ENCODE data around the gene PTPRQ.
"Not testable (repeated sequence)": the region's sequence is repeated elsewhere in the genome, so short reads cannot be mapped to it uniquely, and the experiment has no call there.

The PTPRQ gene

DNA sequence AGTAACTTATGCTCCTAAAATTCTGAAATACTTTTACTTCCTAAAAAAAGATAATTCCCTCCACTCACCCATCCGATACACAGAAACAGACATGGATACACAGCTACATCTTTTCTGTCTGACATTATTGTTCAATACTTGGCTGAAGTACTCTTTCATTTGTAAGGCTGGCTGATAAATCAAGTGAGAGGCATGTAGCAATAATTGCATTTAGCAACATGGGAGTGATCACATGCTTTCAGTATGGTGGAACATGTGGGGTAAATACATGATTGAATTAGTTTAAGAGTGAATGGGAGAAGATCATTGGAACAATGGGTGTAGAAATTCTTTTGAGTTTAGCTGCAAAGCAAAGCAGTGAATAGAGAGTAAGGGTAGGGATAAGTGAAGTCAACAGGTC is 25.6 kb downstream of the PTPRQ start:
- in situ Hi-C loops (cut with HindIII; ENCODE audit: low sequenced_read_pairs) = no loop called here

DNA sequence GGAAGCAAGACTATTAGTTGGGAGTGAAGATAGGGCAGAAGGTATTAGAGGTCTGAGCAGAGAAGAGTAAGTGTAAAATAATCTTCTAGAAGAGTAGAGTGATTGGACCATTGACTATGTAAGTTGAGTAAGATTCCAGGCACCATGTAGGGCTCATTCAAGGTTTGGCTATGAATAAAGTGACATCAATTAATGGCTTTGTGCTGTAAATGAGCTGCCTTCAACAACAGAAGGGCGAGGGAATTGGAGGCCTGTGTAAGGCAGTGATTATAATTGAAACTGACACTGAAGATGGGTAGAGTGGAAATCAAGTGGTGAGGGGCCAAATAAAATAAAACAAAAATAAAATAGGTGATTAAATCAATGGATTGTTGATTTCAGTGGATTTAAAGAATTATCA is 26.4 kb downstream of the PTPRQ start:
- in situ Hi-C loops (cut with HindIII; ENCODE audit: low sequenced_read_pairs) = no loop called here

GRCh38 chr12:80472236-80472635 is 28.2 kb downstream of the PTPRQ start:
- in situ Hi-C loops (cut with HindIII; ENCODE audit: low sequenced_read_pairs) = no loop called here

DNA sequence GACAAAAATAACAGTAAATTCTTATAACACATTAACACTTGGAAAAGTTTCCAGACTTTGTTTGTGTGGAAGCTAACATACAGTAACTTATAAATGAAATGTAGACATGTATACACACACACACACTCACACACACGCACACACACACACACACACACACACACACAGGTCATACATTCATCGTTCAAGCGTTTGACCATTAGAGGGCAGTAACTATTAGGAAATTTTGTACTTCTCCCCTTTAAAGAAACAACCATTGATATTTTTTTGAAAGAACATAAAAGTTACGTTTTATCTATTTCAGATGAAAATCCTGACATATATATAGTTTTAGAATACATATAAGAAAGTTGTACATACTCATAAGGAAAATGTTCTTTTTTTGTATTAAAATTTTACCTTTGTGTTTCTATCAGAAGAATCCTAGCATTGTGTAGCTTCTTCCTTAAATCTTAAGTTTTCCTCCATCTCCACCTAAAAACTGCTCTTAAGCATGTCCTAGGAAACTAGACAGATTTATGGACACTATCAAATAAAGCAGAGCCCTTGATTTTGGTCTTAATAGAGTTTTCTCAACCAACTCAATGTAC is 29.0 kb downstream of the PTPRQ start:
- in situ Hi-C loops (cut with HindIII; ENCODE audit: low sequenced_read_pairs) = no loop called here

GRCh38 chr12:80477521-80478145 is 33.6 kb downstream of the PTPRQ start:
- in situ Hi-C loops (cut with HindIII; ENCODE audit: low sequenced_read_pairs) = not testable (repeated sequence)

DNA sequence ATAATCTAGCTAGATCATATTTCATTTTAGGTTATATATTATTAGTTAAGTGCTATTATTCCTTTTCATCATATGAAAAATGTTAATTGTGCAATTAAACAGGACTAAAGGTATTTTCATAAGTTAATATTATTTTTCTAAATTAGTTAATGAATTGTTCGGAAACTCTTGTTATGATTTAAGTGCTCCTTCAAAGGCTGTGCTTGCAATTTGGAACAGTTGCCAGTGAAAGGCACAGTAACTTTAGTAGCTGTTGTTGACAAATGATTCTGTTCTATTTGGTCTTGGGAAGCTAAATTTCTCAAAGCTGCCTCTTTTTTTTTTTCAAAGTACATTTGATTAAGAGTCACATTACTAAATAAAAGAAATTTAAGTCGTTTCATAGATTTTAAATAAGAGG is 40.7 kb downstream of the PTPRQ start:
- in situ Hi-C loops (cut with HindIII; ENCODE audit: low sequenced_read_pairs) = loop anchor here (5.0 kb wide), 1 partner anchor 32 kb away; no protein-coding TSS in a partner anchor

DNA sequence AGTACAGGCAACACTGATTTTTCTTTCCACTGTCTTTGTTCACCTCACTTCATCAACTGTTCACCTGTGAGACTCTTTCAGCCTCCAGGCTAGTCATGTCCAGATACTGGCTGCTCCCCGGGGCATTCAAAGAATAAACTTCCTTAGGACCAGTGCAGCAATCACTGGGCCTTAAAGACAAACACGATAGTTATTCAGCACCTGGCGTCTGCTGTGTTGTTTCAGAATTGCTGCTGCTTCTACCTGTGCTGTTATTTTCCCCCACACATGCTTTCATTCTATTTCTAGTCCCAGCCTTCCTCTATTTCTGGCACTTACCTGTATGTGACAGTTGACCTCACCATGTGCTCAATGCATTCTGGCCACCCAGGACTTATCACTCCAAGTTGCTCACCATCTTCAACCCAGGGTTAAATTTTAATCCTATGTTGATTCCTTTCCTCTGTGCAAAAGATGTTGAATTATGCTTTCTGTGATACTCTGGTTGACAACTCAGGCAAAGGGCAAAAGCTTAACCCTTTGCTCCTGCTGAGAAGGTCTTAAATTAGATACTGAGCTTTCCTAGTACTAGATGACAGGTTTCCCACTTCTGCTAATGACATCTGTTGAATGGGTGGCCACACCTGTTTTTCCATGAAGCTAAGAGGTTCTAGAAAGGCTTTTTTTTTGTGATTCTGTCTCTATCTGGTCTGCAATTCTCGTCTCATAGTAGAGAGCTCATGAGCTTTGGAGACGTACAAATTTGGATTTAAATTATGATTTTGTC is 41.4 kb downstream of the PTPRQ start:
- in situ Hi-C loops (cut with HindIII; ENCODE audit: low sequenced_read_pairs) = loop anchor here (5.0 kb wide), 1 partner anchor 33 kb away; no protein-coding TSS in a partner anchor

GRCh38 chr12:80490329-80490728 is 46.3 kb downstream of the PTPRQ start:
- in situ Hi-C loops (cut with HindIII; ENCODE audit: low sequenced_read_pairs) = no loop called here

DNA sequence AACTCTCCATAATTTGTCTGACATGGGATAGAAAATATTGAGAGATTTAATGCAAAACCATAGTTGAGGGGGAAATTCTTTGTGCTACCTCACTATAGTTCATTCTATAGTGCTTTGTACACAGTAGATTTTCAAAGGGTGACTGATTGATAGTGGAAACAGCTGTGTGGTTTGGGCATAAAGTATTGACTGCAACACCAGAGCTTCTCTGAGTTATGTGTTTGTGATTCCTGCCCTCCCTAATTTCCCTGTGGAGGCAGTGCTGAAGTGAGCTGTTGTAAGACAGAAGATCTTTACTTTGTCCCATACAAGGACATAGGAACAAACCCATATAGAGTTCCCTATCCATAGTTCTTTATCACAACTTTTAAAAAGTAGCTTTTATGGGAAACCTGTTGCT is 47.1 kb downstream of the PTPRQ start:
- in situ Hi-C loops (cut with HindIII; ENCODE audit: low sequenced_read_pairs) = no loop called here

DNA sequence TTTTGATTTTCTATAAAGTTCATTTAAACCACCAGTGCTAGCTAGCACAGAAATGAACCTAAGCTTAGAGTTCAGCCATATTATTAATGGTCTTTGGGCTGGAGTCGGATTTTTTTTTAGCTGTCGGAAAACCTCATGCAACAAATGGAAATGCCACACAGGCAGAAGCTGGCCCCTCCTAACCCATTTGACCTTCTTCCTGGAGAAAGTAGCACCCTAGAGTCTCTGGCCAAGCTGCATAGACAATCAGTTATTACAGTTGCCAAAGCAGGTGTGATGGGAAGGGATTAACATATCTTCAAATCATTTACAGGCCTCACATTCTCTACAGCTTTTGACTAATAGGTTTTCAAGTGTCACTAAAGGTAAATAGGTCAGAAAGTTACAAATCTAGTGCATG is 49.4 kb downstream of the PTPRQ start:
- in situ Hi-C loops (cut with HindIII; ENCODE audit: low sequenced_read_pairs) = no loop called here

DNA sequence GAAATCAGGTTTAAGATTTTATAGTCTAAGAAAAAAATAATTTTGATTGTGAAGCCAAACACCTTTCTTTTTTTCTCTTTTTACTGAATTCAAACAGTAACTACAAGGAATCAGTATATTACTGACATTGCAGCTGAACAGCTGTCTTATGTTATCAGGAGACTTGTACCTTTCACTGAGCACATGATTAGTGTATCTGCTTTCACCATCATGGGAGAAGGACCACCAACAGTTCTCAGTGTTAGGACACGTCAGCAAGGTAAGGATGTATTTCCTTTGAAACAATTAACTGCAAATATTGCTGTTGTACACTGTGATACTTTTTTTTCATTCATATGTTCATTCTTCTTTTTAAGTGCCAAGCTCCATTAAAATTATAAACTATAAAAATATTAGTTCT is 50.8 kb downstream of the PTPRQ start:
- in situ Hi-C loops (cut with HindIII; ENCODE audit: low sequenced_read_pairs) = no loop called here

DNA sequence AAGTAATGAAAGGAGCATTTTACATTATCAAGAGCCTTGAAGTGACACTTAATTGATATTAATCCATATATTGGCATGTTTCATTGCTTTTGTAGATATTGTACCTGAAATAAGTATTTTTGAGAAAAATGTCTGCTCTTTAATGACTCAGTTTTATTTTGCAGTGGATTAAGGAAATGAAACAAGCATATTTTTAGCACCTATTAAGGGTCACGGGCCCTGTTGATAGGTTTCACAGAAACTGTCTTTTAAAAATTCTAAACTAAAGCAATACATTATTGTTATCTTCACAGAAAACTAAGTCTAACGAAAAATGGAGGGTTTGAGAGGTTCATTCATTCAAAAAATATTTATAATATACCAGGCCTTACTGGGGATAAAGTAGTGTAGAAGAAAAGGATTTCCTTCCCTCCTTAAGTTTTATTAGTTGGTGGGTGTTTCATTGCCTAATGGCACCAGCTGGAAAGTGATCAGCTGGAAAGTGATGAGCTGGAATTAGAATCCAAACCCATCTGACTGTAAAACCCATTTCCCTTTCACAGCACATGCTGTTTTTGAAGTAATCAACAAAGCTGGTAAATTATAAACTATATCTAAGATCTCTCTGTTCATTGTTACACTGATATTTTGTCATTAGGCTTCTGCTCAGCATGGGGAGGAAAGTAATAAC is 54.2 kb downstream of the PTPRQ start:
- in situ Hi-C loops (cut with HindIII; ENCODE audit: low sequenced_read_pairs) = no loop called here

DNA sequence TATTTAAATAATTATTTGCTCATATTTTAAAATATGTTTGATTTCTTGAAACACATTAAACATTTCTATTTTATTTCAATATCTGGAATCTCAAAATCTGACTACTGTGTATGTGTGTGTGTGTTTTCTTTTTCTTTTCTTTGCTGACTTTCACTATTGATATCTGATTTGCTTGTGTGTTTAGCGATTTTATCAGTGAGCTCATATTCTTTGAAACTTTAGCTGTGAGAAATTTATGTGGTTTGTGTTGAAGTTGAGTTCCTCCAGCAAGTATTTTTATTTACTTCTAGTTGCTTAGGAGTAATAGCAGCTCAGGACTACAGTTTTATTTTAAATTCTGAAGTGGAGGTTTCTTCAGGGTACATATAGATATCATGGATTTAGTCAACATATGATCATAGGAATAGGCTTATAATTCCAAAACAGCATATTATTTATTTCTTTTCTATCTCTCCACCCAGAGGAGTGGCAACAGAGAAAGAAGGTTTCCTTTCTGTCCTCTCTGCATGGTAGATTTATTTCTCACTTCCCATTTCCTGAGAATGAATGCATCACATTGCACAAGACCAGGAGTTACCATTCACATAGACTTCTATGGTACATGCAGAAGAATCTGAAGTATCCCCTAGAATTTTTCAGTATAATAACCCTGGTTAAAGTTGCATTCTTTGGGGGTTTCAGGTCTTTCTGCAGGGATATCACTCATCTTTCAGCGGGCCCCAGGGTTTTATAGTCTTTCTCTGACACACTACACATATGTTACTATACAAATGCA is 60.5 kb downstream of the PTPRQ start:
- in situ Hi-C loops (cut with HindIII; ENCODE audit: low sequenced_read_pairs) = no loop called here

- in situ Hi-C loops (cut with HindIII; ENCODE audit: low sequenced_read_pairs) = no loop called here
Measured at GRCh38 chr12:80509781-80510556, 65.9 kb downstream of the PTPRQ start.

DNA sequence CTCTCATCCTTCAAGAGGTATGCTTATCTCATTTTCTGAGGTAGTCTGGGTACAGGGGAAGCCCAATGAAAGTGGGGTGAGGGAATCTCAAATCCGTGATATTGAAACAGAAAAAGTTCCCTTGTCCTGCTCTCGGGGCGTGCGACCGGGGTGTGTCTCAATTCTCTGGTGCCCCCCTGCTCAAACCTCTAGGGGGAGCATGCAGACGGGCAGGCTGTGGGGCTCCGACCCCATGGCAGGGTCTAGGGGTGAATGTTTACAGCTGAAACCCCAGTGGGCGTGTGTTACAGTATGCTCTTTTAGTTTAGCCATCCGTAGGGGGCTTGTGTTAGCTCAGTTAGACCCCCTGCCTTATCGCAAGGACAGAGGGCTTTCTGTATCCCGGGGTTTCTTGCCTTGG is 68.7 kb downstream of the PTPRQ start:
- in situ Hi-C loops (cut with HindIII; ENCODE audit: low sequenced_read_pairs) = no loop called here

GRCh38 chr12:80513211-80513610 is 69.2 kb downstream of the PTPRQ start:
- in situ Hi-C loops (cut with HindIII; ENCODE audit: low sequenced_read_pairs) = no loop called here

GRCh38 chr12:80517655-80518054 is 73.6 kb downstream of the PTPRQ start:
- in situ Hi-C loops (cut with HindIII; ENCODE audit: low sequenced_read_pairs) = no loop called here

DNA sequence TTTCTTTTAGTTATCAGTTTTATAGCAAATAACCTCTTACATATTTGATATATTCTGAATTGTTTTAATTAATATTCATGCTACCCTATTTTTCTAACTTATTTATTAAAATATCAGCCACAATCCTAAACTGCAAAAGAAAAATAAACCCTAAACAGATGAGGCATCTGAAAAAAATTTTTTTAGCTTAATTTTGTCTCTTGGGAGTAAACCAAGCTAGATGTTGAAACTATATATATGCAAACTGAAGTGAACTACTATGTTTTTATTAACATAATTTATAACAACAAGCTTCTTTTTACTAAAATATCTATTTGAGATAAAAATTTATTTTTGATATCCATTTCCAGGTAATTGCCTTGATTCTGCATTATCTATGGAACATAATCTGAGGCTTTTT is 87.6 kb downstream of the PTPRQ start:
- in situ Hi-C loops (cut with HindIII; ENCODE audit: low sequenced_read_pairs) = no loop called here

GRCh38 chr12:80539029-80539428 is 95.0 kb downstream of the PTPRQ start:
- in situ Hi-C loops (cut with HindIII; ENCODE audit: low sequenced_read_pairs) = no loop called here

DNA sequence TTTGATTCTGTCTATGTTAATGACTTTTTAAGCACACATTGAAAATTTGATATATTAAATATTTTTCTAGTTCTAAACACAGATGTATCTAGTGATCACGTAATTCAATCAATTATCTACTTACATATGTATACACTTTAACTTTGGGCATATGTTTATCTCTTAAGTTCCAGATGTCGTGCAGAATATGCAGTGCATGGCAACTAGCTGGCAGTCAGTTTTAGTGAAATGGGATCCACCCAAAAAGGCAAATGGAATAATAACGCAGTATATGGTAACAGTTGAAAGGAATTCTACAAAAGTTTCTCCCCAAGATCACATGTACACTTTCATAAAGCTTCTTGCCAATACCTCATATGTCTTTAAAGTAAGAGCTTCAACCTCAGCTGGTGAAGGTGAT is 105.3 kb downstream of the PTPRQ start:
- in situ Hi-C loops (cut with HindIII; ENCODE audit: low sequenced_read_pairs) = no loop called here
